Panc1 (cell line): Measurements from ENCODE around the gene FEV.

Experiments
- CTCF ChIP-seq: fragments of 450-650 bp; IDR thresholded peaks from 2 replicates; pipeline ENCODE4 v1.5.1; 2017; ENCODE audit warnings: mild to moderate bottlenecking
- TCF7L2 ChIP-seq: IDR thresholded peaks from 2 replicates; pipeline ENCODE4 v1.6.1; 2011; ENCODE audit warnings: mild to moderate bottlenecking, low read depth, low read length, inconsistent platforms

GRCh38 chr2:219022616-219023015 lies 37.6 kb upstream of the FEV start:
- TF ChIP-seq CTCF (no peak), TCF7L2 (no peak)
